ENCODE results near the gene OSBPL1A. TPM values are rescaled to one million over a fixed set of nuclear protein-coding genes. Genes with fewer than 3 reads are reported as not detected.
A peak's percentile ranks its signal among the peaks of the same experiment; 100 is the strongest.

The OSBPL1A gene
- total RNA-seq, 1 experiment from 2014 or later = 34.6 TPM

DNA sequence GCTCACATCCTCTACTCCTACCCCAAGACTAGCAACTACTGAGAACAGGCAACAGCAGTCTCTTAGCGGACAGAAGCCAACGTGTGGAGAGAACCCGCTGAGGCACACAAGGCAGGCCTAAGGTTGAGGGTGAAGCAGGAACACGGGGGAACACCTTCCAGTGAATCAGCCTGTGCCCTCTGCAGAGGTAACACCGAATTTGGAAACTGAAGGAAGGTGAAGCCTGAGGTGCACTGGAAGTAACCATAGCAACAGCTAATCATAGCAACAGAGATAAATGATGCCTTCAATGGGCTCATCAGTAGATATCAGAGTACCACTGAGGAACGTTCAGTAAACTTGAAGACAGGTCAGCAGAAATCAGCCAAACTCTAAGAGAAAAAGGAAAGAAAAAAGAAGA lies 43.3 kb downstream of the OSBPL1A start:
- no peaks in the 10 kb centered on the region for H3K27me3 ChIP-seq (replicated peaks)

DNA sequence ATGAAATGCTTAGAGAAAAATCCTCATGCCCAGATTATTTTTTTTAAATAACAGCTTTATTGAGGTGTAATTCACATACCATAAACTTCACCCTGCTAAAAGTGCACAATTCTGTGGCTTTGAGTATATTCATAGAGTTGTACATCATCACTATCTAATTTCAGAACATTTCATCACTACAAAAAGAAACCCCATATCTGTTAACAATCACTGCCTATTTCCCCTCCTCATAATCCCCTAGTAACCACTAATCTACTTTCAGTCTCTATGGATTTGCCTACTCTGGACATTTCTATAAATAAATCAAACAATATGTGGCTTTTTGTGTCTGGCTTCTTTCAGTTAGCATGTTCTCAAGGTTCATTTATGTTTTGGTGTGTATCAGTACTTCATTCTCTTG lies 51.4 kb downstream of the OSBPL1A start:
- no peak overlapping the region for H3K27ac ChIP-seq
- no peak overlapping the region for H3K4me3 ChIP-seq
- DNase-seq (ENCODE audit: low read depth in 1 of 2, low spot score in 2 of 2) = no peak
- no peaks in the 10 kb centered on the region for H3K27me3 ChIP-seq (replicated peaks)
- no peaks in the 10 kb centered on the region; the same call in 1 of the 2 replicates for H3K4me1 ChIP-seq (replicated peaks)
- no peaks in the 10 kb centered on the region for H3K9me3 ChIP-seq (replicated peaks)
- H3K36me3 ChIP-seq = no peaks in the 10 kb centered on the region

More for the DNA sequence above, 43.3 kb downstream of the OSBPL1A start:
- H3K4me3 ChIP-seq = no peak overlapping the region
- DNase-seq (ENCODE audit: low read depth in 1 of 2, low spot score in 2 of 2) = no peak
- H3K9me3 ChIP-seq (replicated peaks) = no peaks in the 10 kb centered on the region
- no peaks in the 10 kb centered on the region for H3K4me1 ChIP-seq (replicated peaks)
- no peaks in the 10 kb centered on the region for H3K36me3 ChIP-seq
- no peak overlapping the region for H3K27ac ChIP-seq

DNA sequence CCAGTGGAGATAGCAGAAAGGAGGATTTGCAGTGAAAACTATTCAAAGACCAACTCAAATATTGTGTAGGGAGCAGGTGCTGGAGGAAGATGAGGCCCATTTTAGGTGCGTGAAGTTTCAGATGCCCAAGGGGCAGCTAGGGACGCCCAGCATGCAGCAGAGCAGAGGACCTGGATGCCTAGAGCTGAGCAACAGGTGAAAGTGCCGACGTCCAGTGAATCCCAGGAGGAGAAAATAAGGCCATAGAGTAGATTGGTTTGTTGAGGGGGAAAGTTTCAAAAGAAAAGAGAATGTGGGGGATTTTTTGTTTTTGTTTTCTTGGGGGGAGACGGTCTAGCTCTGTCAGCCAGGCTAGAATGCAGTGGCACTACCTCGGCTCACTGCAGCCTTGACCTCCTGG lies 53.1 kb downstream of the OSBPL1A start:
- no peaks in the 10 kb centered on the region for H3K9me3 ChIP-seq (replicated peaks)
- H3K27ac ChIP-seq = no peak overlapping the region
- no peak overlapping the region for H3K4me3 ChIP-seq
- H3K4me1 ChIP-seq (replicated peaks) = no peaks in the 10 kb centered on the region; the same call in 1 of the 2 replicates
- no peak for DNase-seq (ENCODE audit: low read depth in 1 of 2, low spot score in 2 of 2)
- no peaks in the 10 kb centered on the region for H3K27me3 ChIP-seq (replicated peaks)
- H3K36me3 ChIP-seq = no peaks in the 10 kb centered on the region

DNA sequence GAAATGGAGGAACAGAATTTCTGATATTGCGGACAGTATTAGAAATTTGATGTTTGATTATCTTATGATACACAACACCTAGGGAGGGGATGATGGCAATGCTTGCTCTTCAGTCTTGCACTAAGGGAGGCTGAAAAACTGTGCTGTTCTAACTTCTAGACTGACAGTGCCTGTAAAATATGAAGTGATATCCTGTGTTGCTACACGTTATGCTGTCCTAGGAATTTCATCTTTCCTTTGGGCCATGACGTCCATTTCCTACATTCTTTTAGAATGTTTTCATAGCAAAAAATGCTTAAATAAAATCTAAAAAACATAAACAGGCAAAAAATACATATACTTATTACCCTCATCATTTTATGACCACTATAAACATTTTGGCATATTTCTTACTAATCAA lies 55.3 kb downstream of the OSBPL1A start:
- no peak for DNase-seq (ENCODE audit: low read depth in 1 of 2, low spot score in 2 of 2)
- Histone ChIP-seq H3K4me1 (replicated peaks) (no peaks in the 10 kb centered on the region; the same call in 1 of the 2 replicates), H3K4me3 (no peak overlapping the region), H3K27ac (no peak overlapping the region), H3K9me3 (replicated peaks) (no peaks in the 10 kb centered on the region), H3K36me3 (no peaks in the 10 kb centered on the region), H3K27me3 (replicated peaks) (no peaks in the 10 kb centered on the region)

DNA sequence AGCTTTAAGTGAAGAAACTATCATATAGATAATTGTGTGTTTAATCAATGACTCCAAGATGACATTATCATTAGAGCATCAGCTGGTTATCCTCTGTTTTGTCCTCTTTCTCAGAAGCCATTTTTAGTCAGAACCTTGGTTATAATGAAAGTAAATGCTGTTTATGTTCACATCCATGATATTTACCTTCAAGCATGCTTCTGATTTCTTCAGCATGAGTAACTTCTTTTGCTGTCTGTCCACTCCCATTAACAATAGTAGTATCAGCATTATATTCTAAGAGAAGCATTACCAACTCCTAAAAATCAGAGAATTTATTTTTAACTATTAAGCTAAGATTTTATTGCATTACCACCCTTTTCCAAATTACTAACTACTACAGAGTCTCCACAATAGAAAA lies 56.3 kb downstream of the OSBPL1A start:
- peak in 1 of 2 experiments; percentile 28 for DNase-seq (ENCODE audit: low read depth in 1 of 2, low spot score in 2 of 2)
- H3K4me1 ChIP-seq (replicated peaks) = no peaks in the 10 kb centered on the region; the same call in 1 of the 2 replicates
- H3K4me3 ChIP-seq = no peak overlapping the region
- peak overlapping the region; percentile 13; the same call in 1 of the 2 replicates for H3K27ac ChIP-seq
- no peaks in the 10 kb centered on the region for H3K36me3 ChIP-seq
- no peaks in the 10 kb centered on the region for H3K27me3 ChIP-seq (replicated peaks)
- no peaks in the 10 kb centered on the region for H3K9me3 ChIP-seq (replicated peaks)

DNA sequence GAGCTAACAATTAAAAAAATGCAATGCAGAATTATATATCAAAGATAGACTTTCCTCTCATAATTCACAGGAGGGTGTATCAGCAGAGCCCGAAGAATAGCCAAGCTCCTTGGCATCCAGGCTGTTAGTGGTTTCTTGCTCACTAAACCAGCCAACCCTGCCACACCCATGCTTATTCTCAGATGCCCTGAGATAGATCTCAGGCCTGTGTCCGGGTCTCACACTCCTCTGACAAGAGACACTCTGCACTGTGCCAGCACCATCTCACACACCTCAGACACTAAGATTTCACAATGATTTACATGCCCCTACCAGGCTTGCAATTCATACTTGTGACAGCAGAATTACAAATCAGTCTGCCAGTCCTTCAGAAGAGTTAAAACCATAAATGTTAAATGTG lies 64.5 kb downstream of the OSBPL1A start:
- no peak for DNase-seq (ENCODE audit: low read depth in 1 of 2, low spot score in 2 of 2)
- no peaks in the 10 kb centered on the region; the same call in 1 of the 2 replicates for H3K4me1 ChIP-seq (replicated peaks)
- H3K4me3 ChIP-seq = no peak overlapping the region

DNA sequence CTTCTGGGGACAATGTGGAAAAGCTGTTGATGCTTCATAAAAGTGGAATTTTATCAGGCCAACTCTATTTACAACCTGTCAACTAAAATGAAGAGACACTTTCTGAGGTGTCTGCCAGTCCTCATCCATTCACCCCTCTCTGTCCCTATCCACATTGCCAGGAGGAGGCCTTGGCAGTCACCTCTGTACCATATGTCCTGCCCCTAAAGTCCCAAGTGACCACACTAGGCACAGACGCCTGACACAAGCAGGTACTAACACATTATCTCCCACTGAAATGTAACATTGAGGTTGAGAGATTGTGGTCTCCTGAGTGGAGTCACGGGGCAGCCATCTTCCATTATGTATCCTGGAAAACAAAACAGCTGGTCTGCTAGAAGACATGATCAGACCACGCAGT lies 71.4 kb downstream of the OSBPL1A start:
- no peak overlapping the region for H3K4me3 ChIP-seq
- no peaks in the 10 kb centered on the region for H3K9me3 ChIP-seq (replicated peaks)
- no peak overlapping the region for H3K27ac ChIP-seq
- no peaks in the 10 kb centered on the region for H3K27me3 ChIP-seq (replicated peaks)
- H3K4me1 ChIP-seq (replicated peaks) = 0 out of 2 replicates have a peak, but pooled peaks cover 3% of the 10 kb centered on the region
- no peak for DNase-seq (ENCODE audit: low read depth in 1 of 2, low spot score in 2 of 2)
- H3K36me3 ChIP-seq = no peaks in the 10 kb centered on the region

More for the DNA sequence above, 64.5 kb downstream of the OSBPL1A start:
- Histone ChIP-seq H3K9me3 (replicated peaks) (no peaks in the 10 kb centered on the region), H3K27me3 (replicated peaks) (no peaks in the 10 kb centered on the region), H3K36me3 (no peaks in the 10 kb centered on the region), H3K27ac (no peak overlapping the region)

DNA sequence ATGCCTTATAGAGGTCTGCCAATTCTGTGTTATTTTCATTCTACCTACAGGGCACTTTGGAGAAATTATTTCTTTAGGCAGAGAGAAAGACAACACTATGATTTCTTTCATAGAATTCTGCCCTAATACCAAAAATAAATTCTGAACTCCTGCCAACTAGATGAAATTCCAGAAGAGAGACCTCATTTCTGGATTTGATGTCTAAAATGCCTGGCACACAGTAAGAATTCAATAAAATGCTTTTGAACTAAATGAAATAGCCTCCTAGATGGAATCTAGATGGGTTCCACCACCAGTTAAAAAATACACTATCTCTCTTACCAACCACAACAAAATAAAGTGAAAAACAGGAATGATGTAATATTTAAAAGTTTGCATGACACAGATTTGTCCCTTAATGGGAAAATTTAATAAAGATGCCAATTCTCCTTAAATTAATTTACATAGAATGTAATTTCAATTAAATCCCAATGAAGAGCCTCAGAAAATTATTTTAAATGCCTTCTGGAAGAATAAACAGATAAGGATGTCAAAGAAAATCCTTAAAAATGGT lies 75.0 kb downstream of the OSBPL1A start:
- Histone ChIP-seq H3K36me3 (no peaks in the 10 kb centered on the region), H3K9me3 (replicated peaks) (no peaks in the 10 kb centered on the region), H3K4me3 (no peak overlapping the region), H3K4me1 (replicated peaks) (0 out of 2 replicates have a peak, but pooled peaks cover 3% of the 10 kb centered on the region), H3K27ac (no peak overlapping the region), H3K27me3 (replicated peaks) (no peaks in the 10 kb centered on the region)
- peak in 1 of 2 experiments; percentile 14 for DNase-seq (ENCODE audit: low read depth in 1 of 2, low spot score in 2 of 2)

DNA sequence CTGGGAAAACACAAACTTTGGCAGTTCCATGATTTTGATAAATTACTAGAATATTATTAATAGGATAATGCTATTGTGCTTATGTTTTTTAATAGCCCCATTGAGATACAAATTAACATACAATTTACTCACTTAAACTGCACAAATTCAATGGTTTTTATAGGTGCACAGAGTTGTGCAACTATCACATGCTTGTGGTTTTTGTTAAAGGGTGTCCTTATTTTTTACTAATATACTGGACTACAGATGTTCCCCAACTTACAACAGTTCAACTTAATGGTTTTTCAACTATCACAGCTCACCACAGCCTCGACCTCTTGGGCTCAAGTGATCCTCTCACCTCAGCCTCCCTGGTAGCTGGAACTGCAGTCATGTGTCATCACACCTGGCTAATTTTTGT lies 76.6 kb downstream of the OSBPL1A start:
- DNase-seq (ENCODE audit: low read depth in 1 of 2, low spot score in 2 of 2) = no peak
- Histone ChIP-seq H3K9me3 (replicated peaks) (no peaks in the 10 kb centered on the region), H3K27me3 (replicated peaks) (no peaks in the 10 kb centered on the region), H3K27ac (no peak overlapping the region), H3K4me3 (no peak overlapping the region), H3K4me1 (replicated peaks) (0 out of 2 replicates have a peak, but pooled peaks cover 3% of the 10 kb centered on the region), H3K36me3 (no peaks in the 10 kb centered on the region)

DNA sequence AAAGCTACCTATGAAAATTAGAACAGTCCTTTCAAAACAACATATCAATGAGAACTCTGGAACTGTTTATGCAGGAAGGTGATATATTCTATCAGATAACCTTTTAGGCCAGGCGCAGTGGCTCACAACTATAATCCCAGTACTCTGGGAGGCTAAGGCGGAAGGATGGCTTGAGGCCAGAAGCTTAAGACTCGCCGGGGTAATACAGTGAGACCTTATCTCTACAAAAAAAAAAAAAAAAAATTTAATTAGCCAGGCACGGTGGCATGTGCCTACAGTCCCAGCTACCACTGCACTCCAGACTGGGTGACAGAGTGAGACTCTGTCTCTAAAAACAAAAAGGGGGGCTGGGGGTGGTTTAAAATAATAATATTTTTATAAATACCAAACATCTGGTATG lies 77.9 kb downstream of the OSBPL1A start:
- no peak overlapping the region for H3K4me3 ChIP-seq
- H3K4me1 ChIP-seq (replicated peaks) = 0 out of 2 replicates have a peak, but pooled peaks cover 3% of the 10 kb centered on the region
- DNase-seq (ENCODE audit: low read depth in 1 of 2, low spot score in 2 of 2) = no peak

DNA sequence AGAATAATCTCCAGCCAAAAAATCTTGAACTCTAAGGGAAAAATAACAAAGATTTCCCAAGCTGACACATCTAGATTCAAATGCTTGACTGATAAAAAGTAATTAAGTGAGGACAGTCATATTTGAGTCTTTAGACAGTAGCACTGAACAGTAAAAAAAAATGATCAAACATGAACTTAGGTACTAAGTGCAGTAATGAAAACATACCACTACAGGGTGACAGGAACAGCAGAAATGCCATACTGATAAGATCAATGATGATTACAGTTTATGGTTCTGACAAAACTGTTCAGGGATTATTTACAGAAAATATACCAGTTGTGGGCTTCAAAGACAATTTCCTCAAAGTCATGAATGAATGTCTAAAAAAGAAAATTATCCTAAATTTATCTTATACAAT lies 80.3 kb downstream of the OSBPL1A start:
- no peak for DNase-seq (ENCODE audit: low read depth in 1 of 2, low spot score in 2 of 2)
- H3K4me3 ChIP-seq = no peak overlapping the region
- H3K9me3 ChIP-seq (replicated peaks) = no peaks in the 10 kb centered on the region
- H3K4me1 ChIP-seq (replicated peaks) = 0 out of 2 replicates have a peak, but pooled peaks cover under 1% of the 10 kb centered on the region
- H3K27me3 ChIP-seq (replicated peaks) = no peaks in the 10 kb centered on the region
- no peak overlapping the region for H3K27ac ChIP-seq
- no peaks in the 10 kb centered on the region for H3K36me3 ChIP-seq

More for the DNA sequence above, 77.9 kb downstream of the OSBPL1A start:
- Histone ChIP-seq H3K36me3 (no peaks in the 10 kb centered on the region), H3K27me3 (replicated peaks) (no peaks in the 10 kb centered on the region), H3K9me3 (replicated peaks) (no peaks in the 10 kb centered on the region), H3K27ac (no peak overlapping the region)

DNA sequence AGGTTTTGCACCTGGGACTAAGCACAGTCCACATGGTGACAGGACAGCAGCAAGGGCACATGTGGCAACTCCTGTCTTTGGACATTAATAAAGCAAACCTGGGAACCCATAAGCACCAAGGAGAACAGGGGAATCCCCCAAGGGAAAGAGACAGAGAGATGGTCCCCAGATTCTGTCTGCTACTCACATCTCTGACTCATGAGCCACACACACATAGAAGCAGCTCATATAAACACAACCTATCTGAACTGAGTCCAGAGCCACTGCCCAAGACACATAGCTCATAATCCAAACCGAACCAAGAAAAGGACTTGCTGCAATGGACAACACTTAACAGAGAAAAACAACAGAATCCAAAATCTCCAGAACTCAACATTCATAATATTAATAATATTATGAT lies 82.5 kb downstream of the OSBPL1A start:
- Histone ChIP-seq H3K27ac (no peak overlapping the region), H3K4me3 (no peak overlapping the region), H3K27me3 (replicated peaks) (no peaks in the 10 kb centered on the region), H3K4me1 (replicated peaks) (no peaks in the 10 kb centered on the region), H3K36me3 (0 out of 2 replicates have a peak, but pooled peaks cover 2% of the 10 kb centered on the region), H3K9me3 (replicated peaks) (no peaks in the 10 kb centered on the region)
- DNase-seq (ENCODE audit: low read depth in 1 of 2, low spot score in 2 of 2) = no peak

DNA sequence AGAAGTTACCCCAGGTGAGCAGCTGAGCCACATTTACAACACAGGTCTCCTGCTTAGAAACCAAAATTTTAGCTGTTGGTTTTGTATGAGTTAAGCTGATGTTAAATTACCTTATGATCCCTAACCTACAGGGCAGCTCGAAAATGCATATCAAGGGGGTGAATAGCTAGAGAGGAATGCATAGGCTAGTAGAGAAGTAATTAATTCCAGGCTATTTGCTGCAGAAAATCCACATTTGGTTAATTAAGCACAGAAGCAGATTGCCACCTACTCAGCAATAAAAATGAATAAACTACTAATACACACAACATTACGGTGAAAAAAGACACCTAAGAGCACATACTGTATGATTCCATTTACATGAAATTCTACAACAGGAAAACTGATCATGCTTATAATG lies 91.4 kb downstream of the OSBPL1A start:
- Histone ChIP-seq H3K4me1 (replicated peaks) (no peaks in the 10 kb centered on the region), H3K36me3 (0 out of 2 replicates have a peak, but pooled peaks cover 4% of the 10 kb centered on the region), H3K27ac (no peak overlapping the region), H3K27me3 (replicated peaks) (no peaks in the 10 kb centered on the region), H3K9me3 (replicated peaks) (no peaks in the 10 kb centered on the region), H3K4me3 (no peak overlapping the region)
- DNase-seq (ENCODE audit: low read depth in 1 of 2, low spot score in 2 of 2) = no peak

DNA sequence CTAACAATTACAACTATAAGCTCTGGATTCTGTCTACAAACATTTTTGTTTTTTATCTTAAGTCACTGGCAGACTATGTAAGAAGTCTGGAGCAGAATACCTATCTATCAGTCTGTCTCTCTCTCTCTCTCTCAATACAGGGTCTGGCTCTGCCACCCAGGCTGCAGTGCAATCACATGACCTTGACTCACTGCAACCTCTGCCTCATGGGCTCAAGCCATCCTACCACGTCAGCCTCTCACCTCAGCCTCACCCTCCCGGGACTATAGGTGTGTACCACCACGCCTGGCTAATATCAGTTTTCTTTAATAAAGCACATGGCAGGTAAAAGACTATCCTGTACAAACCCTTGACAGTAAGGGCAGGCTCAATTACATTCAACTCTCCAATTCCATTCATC lies 96.9 kb downstream of the OSBPL1A start:
- Histone ChIP-seq H3K4me3 (no peak overlapping the region), H3K9me3 (replicated peaks) (no peaks in the 10 kb centered on the region), H3K27ac (no peak overlapping the region), H3K27me3 (replicated peaks) (no peaks in the 10 kb centered on the region), H3K36me3 (no peaks in the 10 kb centered on the region; the same call in 1 of the 2 replicates), H3K4me1 (replicated peaks) (peaks cover 6% of the 10 kb centered on the region)
- no peak for DNase-seq (ENCODE audit: low read depth in 1 of 2, low spot score in 2 of 2)

DNA sequence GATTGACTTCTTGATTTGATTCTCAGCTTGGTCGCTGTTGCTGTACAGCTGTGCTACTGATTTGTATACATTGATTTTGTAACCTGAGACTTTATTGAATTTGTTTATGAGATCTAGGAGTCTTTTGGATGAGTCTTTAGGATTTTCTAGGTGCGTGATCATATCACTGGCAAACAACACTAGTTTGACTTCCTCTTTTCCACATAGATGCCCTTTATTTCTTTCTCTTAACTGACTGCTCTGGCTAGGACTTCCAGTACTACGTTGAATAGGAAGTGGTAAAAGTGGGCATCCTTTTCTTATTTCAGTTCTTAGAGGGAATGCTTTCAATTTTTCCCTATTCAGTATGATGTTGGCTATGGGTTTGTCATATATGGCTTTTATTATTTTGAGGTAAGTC lies 101.3 kb downstream of the OSBPL1A start:
- Histone ChIP-seq H3K9me3 (replicated peaks) (no peaks in the 10 kb centered on the region), H3K4me1 (replicated peaks) (peaks cover 16% of the 10 kb centered on the region), H3K27ac (no peak overlapping the region), H3K27me3 (replicated peaks) (no peaks in the 10 kb centered on the region), H3K4me3 (no peak overlapping the region), H3K36me3 (no peaks in the 10 kb centered on the region; the same call in 1 of the 2 replicates)
- DNase-seq (ENCODE audit: low read depth in 1 of 2, low spot score in 2 of 2) = no peak

Measured in SJSA1 (cell line).